OCI-LY3 (cell line): ENCODE measurements around the gene SDHD.
"Not testable (repeated sequence)": the region's sequence is repeated elsewhere in the genome, so short reads cannot be mapped to it uniquely, and the experiment has no call there.

Experiments
- H2AFZ ChIP-seq: fragments of 200-600, 300-600 bp; shearing (Covaris generic); 2 replicates; pipeline ENCODE4 v1.6.0; 2014; ENCODE audit warnings: antibody characterized with exemption, low read depth, low read length
- H3K27ac ChIP-seq: fragments of 200-600, 300-600 bp; sonication (generic); 2 replicates; pipeline ENCODE4 v1.5.1; 2014; ENCODE audit warnings: mild to moderate bottlenecking, low read length, moderate library complexity, mixed read lengths
- H3K27me3 ChIP-seq: fragments of 200-600, 300-600 bp; sonication (generic); 2 replicates; pipeline ENCODE4 v1.6.1; 2014; ENCODE audit warnings: low read depth, low read length, mixed read lengths
- H3K36me3 ChIP-seq: fragments of 200-600, 300-600 bp; sonication (generic); replicated peaks from 2 replicates; pipeline ENCODE3; 2014; ENCODE audit warnings: low read depth, low read length, mixed read lengths
- H3K4me1 ChIP-seq: fragments of 300-600, 200-600 bp; sonication (generic); 2 replicates; pipeline ENCODE4 v1.6.1; 2014; ENCODE audit warnings: low read length, mixed read lengths
- H3K4me2 ChIP-seq: fragments of 200-600, 300-600 bp; sonication (generic); 2 replicates; pipeline ENCODE4 v1.6.1; 2014; ENCODE audit warnings: low read length, mixed read lengths
- H3K4me3 ChIP-seq: fragments of 300-600, 200-600 bp; sonication (generic); 2 replicates; pipeline ENCODE4 v1.5.1; 2014; ENCODE audit warnings: antibody characterized with exemption, mild to moderate bottlenecking, low read length, moderate library complexity
- H3K79me2 ChIP-seq: fragments of 300-600, 200-600 bp; shearing (Covaris generic); 2 replicates; pipeline ENCODE4 v1.6.1; 2014; ENCODE audit warnings: mild to moderate bottlenecking, low read length, mixed read lengths
- H3K9ac ChIP-seq: fragments of 300-600, 200-600 bp; shearing (Covaris generic); 2 replicates; pipeline ENCODE4 v1.6.0; 2014; ENCODE audit warnings: mild to moderate bottlenecking, low read length, moderate library complexity
- H3K9me3 ChIP-seq: fragments of 200-600, 300-600 bp; shearing (Covaris generic); 2 replicates; pipeline ENCODE4 v1.6.1; 2014; ENCODE audit warnings: low read length, mixed read lengths; ENCODE audit not compliant: insufficient read depth
- H4K20me1 ChIP-seq: fragments of 200-600, 300-600 bp; sonication (generic); 2 replicates; pipeline ENCODE4 v1.6.1; 2016; ENCODE audit warnings: low read length, mixed read lengths; ENCODE audit not compliant: insufficient read depth
- CTCF ChIP-seq: fragments of 200-600, 300-600 bp; sonication (generic); IDR thresholded peaks from 2 replicates; pipeline ENCODE4 v1.5.1; 2014; ENCODE audit warnings: antibody characterized with exemption, low read length, low read depth
- EZH2phosphoT487 ChIP-seq: fragments of 200-600 bp; shearing (Covaris generic); IDR thresholded peaks from 2 replicates; pipeline ENCODE4 v1.6.1; 2018; ENCODE audit warnings: antibody characterized with exemption, mixed run types, low read depth

Gene SDHD

GRCh38 chr11:112073941-112074811, 12.5 kb upstream of the SDHD start, which contains the start of the genes NKAPD1 and PIH1D2:
Gene NKAPD1 (plus strand): TSS chr11:112074299. CDS start chr11:112075575, 1,276 bp downstream.
Gene PIH1D2 (minus strand): TSS chr11:112074017. CDS start chr11:112073174, 843 bp downstream.
- TF ChIP-seq EZH2phosphoT487 (no peak), CTCF (no peak)
- no peaks in the 10 kb centered on the region for H3K9me3 ChIP-seq

GRCh38 chr11:112082729-112083128, 3.9 kb upstream of the SDHD start:
- Histone ChIP-seq H3K79me2 (peaks cover 48% of the 10 kb centered on the region), H3K27ac (0 out of 2 replicates have a peak overlapping the region, but pooled peaks have one; percentile 12), H3K9ac (no peak overlapping the region), H3K36me3 (peaks cover 51% of the 10 kb centered on the region), H3K4me2 (no peak overlapping the region), H3K9me3 (no peaks in the 10 kb centered on the region), H3K4me1 (peaks cover 14% of the 10 kb centered on the region), H3K27me3 (no peaks in the 10 kb centered on the region), H2AFZ (no peak overlapping the region), H3K4me3 (no peak overlapping the region), H4K20me1 (no peaks in the 10 kb centered on the region)
- TF ChIP-seq EZH2phosphoT487 (no peak), CTCF (no peak)

More at GRCh38 chr11:112073941-112074811, 12.5 kb upstream of the SDHD start, which contains the start of the genes NKAPD1 and PIH1D2:
- no peaks in the 10 kb centered on the region for H4K20me1 ChIP-seq
- H3K4me2 ChIP-seq = peak within 1 kb of the TSS; percentile 92
- peak within 1 kb of the TSS; percentile 86 for H3K9ac ChIP-seq
- peaks cover 19% of the 10 kb centered on the region for H3K36me3 ChIP-seq
- peaks cover 23% of the 10 kb centered on the region for H3K4me1 ChIP-seq
- H3K4me3 ChIP-seq = peak within 1 kb of the TSS; percentile 87
- peak within 1 kb of the TSS; percentile 96 for H2AFZ ChIP-seq
- no peaks in the 10 kb centered on the region for H3K27me3 ChIP-seq
- peaks cover 28% of the 10 kb centered on the region for H3K79me2 ChIP-seq
- peak within 1 kb of the TSS; percentile 72 for H3K27ac ChIP-seq

GRCh38 chr11:112085822-112086421, 751 bp upstream of the SDHD start:
- Histone ChIP-seq H3K4me1 (peaks cover 16% of the 10 kb centered on the region), H3K9me3 (no peaks in the 10 kb centered on the region), H3K27ac (peak overlapping the region; percentile 66), H3K79me2 (peaks cover 57% of the 10 kb centered on the region), H2AFZ (peak overlapping the region; percentile 72), H3K4me2 (peak overlapping the region; percentile 83), H3K9ac (peak overlapping the region; percentile 94), H3K36me3 (peaks cover 47% of the 10 kb centered on the region), H4K20me1 (no peaks in the 10 kb centered on the region), H3K4me3 (peak overlapping the region; percentile 96), H3K27me3 (no peaks in the 10 kb centered on the region)
- TF ChIP-seq EZH2phosphoT487 = no peak

GRCh38 chr11:112087212-112087611, 539 bp downstream of the SDHD start:
- Histone ChIP-seq H3K9ac (peak overlapping the region; percentile 94), H3K4me1 (peaks cover 16% of the 10 kb centered on the region), H4K20me1 (no peaks in the 10 kb centered on the region), H3K27ac (peak overlapping the region; percentile 50), H3K4me3 (peak overlapping the region; percentile 96), H3K36me3 (peaks cover 49% of the 10 kb centered on the region), H2AFZ (no peak overlapping the region; the same call in 1 of the 2 replicates), H3K4me2 (peak overlapping the region; percentile 81), H3K27me3 (no peaks in the 10 kb centered on the region), H3K9me3 (no peaks in the 10 kb centered on the region), H3K79me2 (peaks cover 57% of the 10 kb centered on the region)
- TF ChIP-seq EZH2phosphoT487 (no peak), CTCF (no peak)

- not testable (repeated sequence) for H2AFZ ChIP-seq, H3K27ac ChIP-seq, H3K9ac ChIP-seq, H3K4me2 ChIP-seq, H4K20me1 ChIP-seq, H3K27me3 ChIP-seq, H3K4me3 ChIP-seq, H3K4me1 ChIP-seq, H3K9me3 ChIP-seq, H3K79me2 ChIP-seq
- peaks cover 19% of the 10 kb centered on the region for H3K36me3 ChIP-seq
Measured at GRCh38 chr11:112095302-112095701, 8.6 kb downstream of the SDHD start.
